ENCODE measurements around the gene TCEANC2. TPM values are rescaled to one million over a fixed set of nuclear protein-coding genes. Genes with fewer than 3 reads are reported as not detected.

Gene TCEANC2
- total RNA-seq, 2 donors from 2014 or later: 2.5 to 5.0 TPM

GRCh38 chr1:54028306-54029251 is 24.8 kb upstream of the TCEANC2 start:
- Histone ChIP-seq H3K4me1 (replicated peaks) (no peaks in the 10 kb centered on the region), H3K27me3 (replicated peaks; ENCODE audit: insufficient read depth) (no peaks in the 10 kb centered on the region), H3K36me3 (no peaks in the 10 kb centered on the region), H3K9me3 (no peaks in the 10 kb centered on the region), H3K4me3 (no peak overlapping the region), H3K27ac (no peak overlapping the region)
- 89% methylated on average over 3 of the region's 3 CpGs for WGBS
- DNase-seq (ENCODE audit: low spot score): no peak
- no peak for TF ChIP-seq POLR2A (IDR thresholded peaks at IDR 0.05)
- TF ChIP-seq, protein P1, sequence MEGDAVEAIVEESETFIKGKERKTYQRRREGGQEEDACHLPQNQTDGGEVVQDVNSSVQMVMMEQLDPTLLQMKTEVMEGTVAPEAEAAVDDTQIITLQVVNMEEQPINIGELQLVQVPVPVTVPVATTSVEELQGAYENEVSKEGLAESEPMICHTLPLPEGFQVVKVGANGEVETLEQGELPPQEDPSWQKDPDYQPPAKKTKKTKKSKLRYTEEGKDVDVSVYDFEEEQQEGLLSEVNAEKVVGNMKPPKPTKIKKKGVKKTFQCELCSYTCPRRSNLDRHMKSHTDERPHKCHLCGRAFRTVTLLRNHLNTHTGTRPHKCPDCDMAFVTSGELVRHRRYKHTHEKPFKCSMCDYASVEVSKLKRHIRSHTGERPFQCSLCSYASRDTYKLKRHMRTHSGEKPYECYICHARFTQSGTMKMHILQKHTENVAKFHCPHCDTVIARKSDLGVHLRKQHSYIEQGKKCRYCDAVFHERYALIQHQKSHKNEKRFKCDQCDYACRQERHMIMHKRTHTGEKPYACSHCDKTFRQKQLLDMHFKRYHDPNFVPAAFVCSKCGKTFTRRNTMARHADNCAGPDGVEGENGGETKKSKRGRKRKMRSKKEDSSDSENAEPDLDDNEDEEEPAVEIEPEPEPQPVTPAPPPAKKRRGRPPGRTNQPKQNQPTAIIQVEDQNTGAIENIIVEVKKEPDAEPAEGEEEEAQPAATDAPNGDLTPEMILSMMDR (IDR thresholded peaks at IDR 0.05): no peak
- TF ChIP-seq POLR2AphosphoS5 (IDR thresholded peaks at IDR 0.05): no peak
- intact Hi-C loops (cut with DNase I): no loop called here

- H3K27ac ChIP-seq: no peak overlapping the region
- no peak for TF ChIP-seq POLR2A (IDR thresholded peaks at IDR 0.05)
- TF ChIP-seq, protein P1 (IDR thresholded peaks at IDR 0.05): no peak
- no peak for TF ChIP-seq POLR2AphosphoS5 (IDR thresholded peaks at IDR 0.05)
- H3K27me3 ChIP-seq (replicated peaks; ENCODE audit: insufficient read depth): no peaks in the 10 kb centered on the region
- intact Hi-C loops (cut with DNase I): no loop called here
- no peak overlapping the region for H3K4me3 ChIP-seq
- H3K36me3 ChIP-seq: peaks cover 19 to 29% of the 10 kb centered on the region in 2 donors
- no peaks in the 10 kb centered on the region for H3K9me3 ChIP-seq
- DNase-seq (ENCODE audit: low spot score): no peak
- no peaks in the 10 kb centered on the region for H3K4me1 ChIP-seq (replicated peaks)
These were observed 15.9 kb upstream of the TCEANC2 start for GRCh38 chr1:54037476-54037875.

GRCh38 chr1:54041806-54042205 is 11.6 kb upstream of the TCEANC2 start:
- Histone ChIP-seq H3K9me3 (no peaks in the 10 kb centered on the region), H3K4me1 (replicated peaks) (no peaks in the 10 kb centered on the region), H3K27ac (no peak overlapping the region), H3K27me3 (replicated peaks; ENCODE audit: insufficient read depth) (no peaks in the 10 kb centered on the region), H3K4me3 (no peak overlapping the region), H3K36me3 (peaks cover 5 to 12% of the 10 kb centered on the region in 2 donors)
- intact Hi-C loops (cut with DNase I): no loop called here
- 3% methylated on average over 1 of the region's 1 CpG for WGBS
- DNase-seq (ENCODE audit: low spot score): no peak
- TF ChIP-seq POLR2A (IDR thresholded peaks at IDR 0.05) (no peak), POLR2AphosphoS5 (IDR thresholded peaks at IDR 0.05) (no peak)
- TF ChIP-seq, protein P1 (IDR thresholded peaks at IDR 0.05): no peak

- no peak for TF ChIP-seq POLR2A (IDR thresholded peaks at IDR 0.05)
- no peak for TF ChIP-seq POLR2AphosphoS5 (IDR thresholded peaks at IDR 0.05)
- TF ChIP-seq, protein P1 (IDR thresholded peaks at IDR 0.05): no peak
- intact Hi-C loops (cut with DNase I): no loop called here
- no peak overlapping the region for H3K4me3 ChIP-seq
- 89% methylated on average over 2 of the region's 2 CpGs for WGBS
- peaks cover 2% of the 10 kb centered on the region for H3K4me1 ChIP-seq (replicated peaks)
- DNase-seq (ENCODE audit: low spot score): no peak
- H3K27ac ChIP-seq: no peak overlapping the region
- no peaks in the 10 kb centered on the region for H3K27me3 ChIP-seq (replicated peaks; ENCODE audit: insufficient read depth)
- no peaks in the 10 kb centered on the region for H3K9me3 ChIP-seq
- peaks cover 4 to 10% of the 10 kb centered on the region in 2 donors for H3K36me3 ChIP-seq
These were observed 7.9 kb upstream of the TCEANC2 start for GRCh38 chr1:54045496-54045895.
